ENCODE results near the gene MOCS1. TPM values are rescaled to one million over a fixed set of nuclear protein-coding genes. Genes with fewer than 3 reads are reported as not detected.

The MOCS1 gene
- total and polyA plus RNA-seq, 4 donors: 10.3 to 23.0 (median 19.2) TPM

GRCh38 chr6:39917981-39918380 lies 16.3 kb downstream of the MOCS1 start:
- TF ChIP-seq CTCF (IDR thresholded peaks at IDR 0.05; ENCODE audit: control extremely low read depth, extremely low read depth): no peak
- H3K4me3 ChIP-seq: no peak overlapping the region
- peaks cover 0 to 22% (median 10%) of the 10 kb centered on the region in 4 donors for H3K36me3 ChIP-seq (ENCODE audit: control insufficient read depth in 4 of 4, insufficient read depth in 4 of 4, low read length in 4 of 4)
- H3K27ac ChIP-seq (ENCODE audit: low read depth in 1 of 2, low read length in 1 of 2): no peak overlapping the region
- H3K9ac ChIP-seq (ENCODE audit: insufficient read depth in 1 of 2, low read length in 2 of 2): no peak overlapping the region
- ATAC-seq (ENCODE audit: insufficient read depth, low FRiP score): no peak
- WGBS, 2 donors: 81% methylated on average over 3 of the region's 3 CpGs
- no peak for DNase-seq
- no peaks in the 10 kb centered on the region for H3K27me3 ChIP-seq (ENCODE audit: control insufficient read depth in 3 of 3, insufficient read depth in 3 of 3, low read length in 2 of 3)
- peaks cover 0 to 1% (median 0%) of the 10 kb centered on the region in 5 donors for H3K4me1 ChIP-seq (ENCODE audit: control insufficient read depth in 5 of 5, insufficient read depth in 5 of 5, low read length in 5 of 5)
- no peaks in the 10 kb centered on the region for H3K9me3 ChIP-seq (ENCODE audit: control insufficient read depth in 4 of 4, insufficient read depth in 3 of 4, low read length in 3 of 4)

DNA sequence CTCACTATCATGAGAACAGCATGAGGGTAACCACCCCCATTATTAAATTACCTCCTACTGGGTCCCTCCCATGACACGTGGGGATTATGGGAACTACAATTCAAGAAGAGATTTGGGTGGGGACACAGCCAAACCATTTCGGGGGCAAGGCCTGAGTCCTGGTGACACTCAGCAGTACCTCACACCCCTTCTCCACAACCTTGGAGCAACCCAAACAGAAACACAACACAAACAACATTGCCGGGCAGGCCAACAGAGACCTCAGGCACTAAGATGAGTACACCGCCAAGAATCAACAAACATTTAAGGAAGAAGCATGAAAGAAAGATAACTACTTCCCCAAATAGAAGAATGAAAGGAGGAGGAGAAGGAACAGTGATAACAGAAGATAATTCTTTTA lies 16.9 kb downstream of the MOCS1 start:
- no peak overlapping the region for H3K4me3 ChIP-seq
- WGBS, 2 donors: 83 to 92% methylated on average over 4 of the region's 4 CpGs
- DNase-seq (no peak), ATAC-seq (ENCODE audit: insufficient read depth, low FRiP score) (no peak)
- TF ChIP-seq CTCF (IDR thresholded peaks at IDR 0.05; ENCODE audit: control extremely low read depth, extremely low read depth): no peak
- peaks cover 0 to 1% (median 0%) of the 10 kb centered on the region in 5 donors for H3K4me1 ChIP-seq (ENCODE audit: control insufficient read depth in 5 of 5, insufficient read depth in 5 of 5, low read length in 5 of 5)
- no peak overlapping the region for H3K9ac ChIP-seq (ENCODE audit: insufficient read depth in 1 of 2, low read length in 2 of 2)
- no peak overlapping the region for H3K27ac ChIP-seq (ENCODE audit: low read depth in 1 of 2, low read length in 1 of 2)
- no peaks in the 10 kb centered on the region for H3K9me3 ChIP-seq (ENCODE audit: control insufficient read depth in 4 of 4, insufficient read depth in 3 of 4, low read length in 3 of 4)
- no peaks in the 10 kb centered on the region for H3K27me3 ChIP-seq (ENCODE audit: control insufficient read depth in 3 of 3, insufficient read depth in 3 of 3, low read length in 2 of 3)
- peaks cover 0 to 25% (median 10%) of the 10 kb centered on the region in 4 donors for H3K36me3 ChIP-seq (ENCODE audit: control insufficient read depth in 4 of 4, insufficient read depth in 4 of 4, low read length in 4 of 4)

- ATAC-seq (ENCODE audit: insufficient read depth, low FRiP score): no peak
- Histone ChIP-seq H3K4me3 (no peak overlapping the region), H3K9ac (ENCODE audit: insufficient read depth in 1 of 2, low read length in 2 of 2) (no peak overlapping the region), H3K27me3 (ENCODE audit: control insufficient read depth in 3 of 3, insufficient read depth in 3 of 3, low read length in 2 of 3) (no peaks in the 10 kb centered on the region), H3K27ac (ENCODE audit: low read depth in 1 of 2, low read length in 1 of 2) (no peak overlapping the region), H3K9me3 (ENCODE audit: control insufficient read depth in 4 of 4, insufficient read depth in 3 of 4, low read length in 3 of 4) (no peaks in the 10 kb centered on the region), H3K4me1 (ENCODE audit: control insufficient read depth in 5 of 5, insufficient read depth in 5 of 5, low read length in 5 of 5) (peaks cover 0 to 1% (median 0%) of the 10 kb centered on the region in 5 donors), H3K36me3 (ENCODE audit: control insufficient read depth in 4 of 4, insufficient read depth in 4 of 4, low read length in 4 of 4) (peaks cover 0 to 31% (median 10%) of the 10 kb centered on the region in 4 donors)
- TF ChIP-seq CTCF (IDR thresholded peaks at IDR 0.05; ENCODE audit: control extremely low read depth, extremely low read depth): no peak
- 97 to 98% methylated on average over 5 of the region's 5 CpGs for WGBS, 2 donors
- DNase-seq: no peak
Observed at GRCh38 chr6:39915866-39916265, 18.4 kb downstream of the MOCS1 start.

DNA sequence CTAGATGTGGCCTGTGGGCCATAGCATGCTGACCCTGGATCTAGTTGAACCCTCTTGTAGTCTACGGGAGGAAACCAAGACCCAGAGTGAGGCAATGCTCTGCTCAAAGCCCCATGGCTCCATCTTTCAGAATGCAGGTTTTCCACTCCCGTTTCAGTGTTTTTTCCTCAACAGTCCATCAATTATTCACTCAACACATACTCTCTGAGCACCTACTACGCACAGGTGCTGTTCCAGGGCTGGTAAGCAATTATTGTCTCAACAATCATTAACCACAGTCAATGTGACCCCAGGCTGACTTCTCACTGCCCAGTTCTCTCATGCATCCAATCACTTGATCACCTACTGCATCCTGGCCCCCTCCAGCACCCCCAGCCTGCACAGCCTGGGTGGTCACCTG lies 20.0 kb downstream of the MOCS1 start:
- Histone ChIP-seq H3K9me3 (ENCODE audit: control insufficient read depth in 4 of 4, insufficient read depth in 3 of 4, low read length in 3 of 4) (no peaks in the 10 kb centered on the region), H3K27me3 (ENCODE audit: control insufficient read depth in 3 of 3, insufficient read depth in 3 of 3, low read length in 2 of 3) (no peaks in the 10 kb centered on the region), H3K4me3 (no peak overlapping the region), H3K27ac (ENCODE audit: low read depth in 1 of 2, low read length in 1 of 2) (no peak overlapping the region), H3K9ac (ENCODE audit: insufficient read depth in 1 of 2, low read length in 2 of 2) (no peak overlapping the region), H3K36me3 (ENCODE audit: control insufficient read depth in 4 of 4, insufficient read depth in 4 of 4, low read length in 4 of 4) (peaks cover 3 to 34% (median 9%) of the 10 kb centered on the region in 4 donors), H3K4me1 (ENCODE audit: control insufficient read depth in 5 of 5, insufficient read depth in 5 of 5, low read length in 5 of 5) (peaks cover 0 to 1% (median 0%) of the 10 kb centered on the region in 5 donors)
- TF ChIP-seq CTCF (IDR thresholded peaks at IDR 0.05; ENCODE audit: control extremely low read depth, extremely low read depth): no peak
- no peak for DNase-seq
- no peak for ATAC-seq (ENCODE audit: insufficient read depth, low FRiP score)
- WGBS, 2 donors: 91 to 92% methylated on average over 3 of the region's 3 CpGs

Data from lung (tissue), 12 donors.